Mucosa of stomach (tissue), 1 donor: Measurements from ENCODE around the gene LCE1F.

ENCODE experiments used
- H3K27me3 ChIP-seq: one replicate; pipeline ENCODE4 v1.7.0; 2013; ENCODE audit warnings: mild to moderate bottlenecking, low read length; ENCODE audit not compliant: control insufficient read depth, insufficient read depth
- H3K36me3 ChIP-seq: one replicate; pipeline ENCODE4 v1.7.0; 2013; ENCODE audit warnings: low read length; ENCODE audit not compliant: control insufficient read depth, insufficient read depth
- H3K4me1 ChIP-seq: one replicate; pipeline ENCODE4 v1.7.0; 2013; ENCODE audit warnings: mild to moderate bottlenecking, low read length; ENCODE audit not compliant: control insufficient read depth, insufficient read depth
- H3K4me3 ChIP-seq: one replicate; pipeline ENCODE4 v1.7.0; 2013; ENCODE audit warnings: low read length
- H3K9ac ChIP-seq: one replicate; pipeline ENCODE4 v1.7.0; 2013; ENCODE audit warnings: mild to moderate bottlenecking, low read length, moderate library complexity
- H3K9me3 ChIP-seq: one replicate; pipeline ENCODE4 v1.7.0; 2013; ENCODE audit warnings: mild to moderate bottlenecking, low read length, moderate library complexity; ENCODE audit not compliant: control insufficient read depth
- donor health status: Pancreatic carcinoma.

Gene LCE1F

GRCh38 chr1:152783095-152783494 lies 8.2 kb downstream of the LCE1F start:
- Histone ChIP-seq H3K4me1 (peaks cover 3% of the 10 kb centered on the region), H3K9ac (no peak overlapping the region), H3K9me3 (no peaks in the 10 kb centered on the region), H3K27me3 (no peaks in the 10 kb centered on the region), H3K4me3 (no peak overlapping the region), H3K36me3 (no peaks in the 10 kb centered on the region)

GRCh38 chr1:152786077-152786476 lies 11.1 kb downstream of the LCE1F start, which contains the start of gene LCE1E:
Gene LCE1E (plus strand): TSS chr1:152786257. CDS start chr1:152787300, 1,043 bp downstream.
- Histone ChIP-seq H3K9me3 (no peaks in the 10 kb centered on the region), H3K4me3 (no peak within 1 kb of the TSS), H3K9ac (no peak within 1 kb of the TSS), H3K4me1 (peaks cover 3% of the 10 kb centered on the region), H3K36me3 (no peaks in the 10 kb centered on the region), H3K27me3 (no peaks in the 10 kb centered on the region)

GRCh38 chr1:152795686-152796085 lies 20.7 kb downstream of the LCE1F start:
- Histone ChIP-seq H3K4me1 (no peaks in the 10 kb centered on the region), H3K9me3 (no peaks in the 10 kb centered on the region), H3K27me3 (no peaks in the 10 kb centered on the region), H3K36me3 (no peaks in the 10 kb centered on the region), H3K4me3 (no peak overlapping the region), H3K9ac (no peak overlapping the region)

DNA sequence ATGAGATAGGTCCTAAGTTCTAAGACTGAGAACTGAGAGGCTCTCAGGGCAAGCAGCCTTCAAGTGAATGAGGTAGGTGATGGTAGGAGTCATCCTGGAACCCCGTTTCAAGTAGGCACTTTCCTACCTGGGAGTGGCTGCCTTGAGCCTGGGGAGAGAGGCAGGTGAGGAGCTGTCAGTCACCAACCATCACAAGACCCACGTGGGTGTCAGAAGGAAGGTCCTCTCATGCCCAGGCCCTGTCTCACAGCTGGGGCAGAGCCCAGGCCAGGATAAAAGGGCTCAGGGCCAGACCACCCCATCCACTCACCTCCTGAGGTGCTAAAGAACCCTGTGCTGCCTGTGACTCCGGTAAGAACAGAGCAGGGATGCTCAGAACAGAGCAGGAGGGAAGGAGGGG lies 21.5 kb downstream of the LCE1F start, which contains the start of gene LCE1D:
TSS of gene LCE1D (plus strand) at position 301 of the 400 bp plus-strand sequence. CDS start 1,074 bp downstream, outside the sequence.
- Histone ChIP-seq H3K27me3 (no peaks in the 10 kb centered on the region), H3K9me3 (no peaks in the 10 kb centered on the region), H3K36me3 (no peaks in the 10 kb centered on the region), H3K4me1 (no peaks in the 10 kb centered on the region), H3K9ac (no peak within 1 kb of the TSS), H3K4me3 (no peak within 1 kb of the TSS)

DNA sequence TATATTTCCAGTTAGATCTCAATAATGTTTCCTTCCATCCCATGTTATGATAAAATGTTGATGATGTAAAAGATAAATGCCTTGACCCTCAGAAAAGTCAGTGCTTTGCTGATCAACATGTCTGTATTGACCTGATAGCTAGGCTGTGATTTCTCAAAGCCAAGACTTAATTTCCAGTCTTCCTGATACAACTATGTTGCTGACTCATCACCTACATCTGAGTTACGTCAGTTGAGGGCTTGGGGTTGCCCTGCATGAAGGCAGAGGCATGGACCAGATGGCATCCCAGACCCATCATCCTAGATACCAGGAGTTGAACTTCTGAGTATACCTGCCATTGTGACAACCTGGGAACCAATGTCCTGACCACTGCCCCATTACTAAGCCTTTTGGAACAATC lies 26.4 kb downstream of the LCE1F start:
- H3K9ac ChIP-seq: no peak overlapping the region
- H3K36me3 ChIP-seq: no peaks in the 10 kb centered on the region
- H3K9me3 ChIP-seq: no peaks in the 10 kb centered on the region
- no peaks in the 10 kb centered on the region for H3K27me3 ChIP-seq
- no peaks in the 10 kb centered on the region for H3K4me1 ChIP-seq
- H3K4me3 ChIP-seq: no peak overlapping the region

DNA sequence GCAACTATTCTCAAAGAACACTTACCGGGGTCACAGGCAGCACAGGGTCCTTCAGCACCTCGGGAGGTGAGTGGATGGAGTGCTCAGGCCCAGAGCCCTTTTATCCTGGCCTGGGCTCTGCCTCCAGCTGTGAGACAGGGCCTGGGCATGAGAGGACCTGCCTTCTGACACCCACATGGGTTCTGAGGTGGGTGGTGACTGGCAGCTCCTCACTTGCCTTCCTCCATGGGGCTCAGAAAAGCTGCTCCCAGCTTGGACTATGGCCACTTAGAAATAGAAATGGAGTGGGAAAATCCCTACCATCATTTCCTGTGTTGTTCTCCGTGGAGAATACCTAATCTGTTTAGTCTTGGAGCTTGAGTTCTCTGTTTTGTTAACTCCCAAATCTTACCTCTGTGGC lies 31.6 kb downstream of the LCE1F start, which contains the start of gene LCE1C:
TSS of gene LCE1C (minus strand) at position 76 of the 400 bp plus-strand sequence. CDS start 1,173 bp downstream, outside the sequence.
- Histone ChIP-seq H3K4me1 (no peaks in the 10 kb centered on the region), H3K4me3 (no peak within 1 kb of the TSS), H3K9ac (no peak within 1 kb of the TSS), H3K36me3 (no peaks in the 10 kb centered on the region), H3K27me3 (no peaks in the 10 kb centered on the region), H3K9me3 (no peaks in the 10 kb centered on the region)

- no peaks in the 10 kb centered on the region for H3K36me3 ChIP-seq
Observed at GRCh38 chr1:152811050-152811449, 36.1 kb downstream of the LCE1F start.

DNA sequence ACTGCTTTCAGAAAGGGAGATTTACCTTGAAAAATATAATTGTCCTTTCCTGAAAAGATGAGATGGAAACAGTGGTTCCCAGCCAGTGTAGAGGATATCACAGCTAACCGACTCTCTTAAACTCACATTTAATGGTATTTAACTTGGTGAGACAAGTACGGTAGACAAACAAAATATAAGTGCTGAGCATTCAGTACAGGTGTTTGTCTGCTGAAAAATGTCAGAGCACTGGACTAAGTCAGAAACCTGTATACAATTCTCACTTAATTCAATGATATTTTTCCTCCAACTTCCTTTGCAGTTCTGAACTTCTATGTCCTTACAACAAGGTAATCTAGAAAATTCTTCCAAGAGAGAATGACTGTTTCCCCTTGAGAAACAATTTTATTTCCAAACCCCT lies 36.7 kb downstream of the LCE1F start, which contains the start of gene LCE1B:
TSS of gene LCE1B (plus strand) at position 301 of the 400 bp plus-strand sequence. CDS start 476 bp downstream, outside the sequence.
- Histone ChIP-seq H3K9ac (no peak within 1 kb of the TSS), H3K4me1 (no peaks in the 10 kb centered on the region), H3K9me3 (no peaks in the 10 kb centered on the region), H3K27me3 (no peaks in the 10 kb centered on the region), H3K36me3 (no peaks in the 10 kb centered on the region), H3K4me3 (no peak within 1 kb of the TSS)

More at GRCh38 chr1:152811050-152811449, 36.1 kb downstream of the LCE1F start:
- H3K27me3 ChIP-seq: no peaks in the 10 kb centered on the region
- no peaks in the 10 kb centered on the region for H3K9me3 ChIP-seq
- H3K9ac ChIP-seq: no peak overlapping the region
- H3K4me1 ChIP-seq: no peaks in the 10 kb centered on the region
- H3K4me3 ChIP-seq: no peak overlapping the region

DNA sequence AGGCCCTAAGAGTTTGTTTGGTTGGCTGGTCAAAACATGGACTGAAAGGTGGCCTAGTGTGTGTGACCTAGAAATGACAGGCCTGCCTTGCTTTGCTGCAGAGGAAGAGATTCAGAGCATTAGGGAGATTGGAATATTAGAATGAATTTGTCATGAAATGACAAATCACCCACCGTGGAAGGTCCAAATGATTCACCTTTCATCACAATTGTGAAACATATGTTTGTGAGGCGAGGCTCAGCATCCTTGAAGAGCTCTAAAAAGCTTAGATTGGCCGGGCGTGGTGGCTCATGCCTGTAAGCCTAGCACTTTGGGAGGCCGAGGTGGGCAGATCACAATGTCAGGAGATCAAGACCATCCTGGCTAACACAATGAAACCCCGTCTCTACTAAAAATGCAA lies 42.4 kb downstream of the LCE1F start:
- no peaks in the 10 kb centered on the region for H3K9me3 ChIP-seq
- no peak overlapping the region for H3K9ac ChIP-seq
- no peaks in the 10 kb centered on the region for H3K4me1 ChIP-seq
- H3K4me3 ChIP-seq: no peak overlapping the region
- no peaks in the 10 kb centered on the region for H3K36me3 ChIP-seq
- H3K27me3 ChIP-seq: no peaks in the 10 kb centered on the region

DNA sequence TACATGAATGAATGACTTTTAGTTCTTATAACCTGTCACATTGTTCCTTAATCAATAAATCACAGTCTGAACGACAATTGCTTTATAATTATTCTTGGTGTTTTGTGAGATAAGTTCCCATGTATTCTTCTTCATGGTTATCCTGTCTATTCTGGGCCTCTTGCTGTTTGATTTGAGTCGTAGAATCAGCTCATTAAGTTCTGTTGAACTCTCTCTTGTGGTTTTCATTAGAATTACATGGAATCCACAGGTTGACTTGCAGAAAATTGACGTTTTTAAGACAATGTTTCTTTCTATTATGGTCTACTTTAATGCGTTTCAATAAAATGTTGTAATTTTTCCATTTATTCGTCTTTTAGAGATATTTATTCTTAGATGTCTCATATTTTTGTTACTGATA lies 48.4 kb downstream of the LCE1F start:
- Histone ChIP-seq H3K9ac (no peak overlapping the region), H3K4me3 (no peak overlapping the region), H3K4me1 (no peaks in the 10 kb centered on the region), H3K36me3 (no peaks in the 10 kb centered on the region), H3K27me3 (no peaks in the 10 kb centered on the region), H3K9me3 (no peaks in the 10 kb centered on the region)

DNA sequence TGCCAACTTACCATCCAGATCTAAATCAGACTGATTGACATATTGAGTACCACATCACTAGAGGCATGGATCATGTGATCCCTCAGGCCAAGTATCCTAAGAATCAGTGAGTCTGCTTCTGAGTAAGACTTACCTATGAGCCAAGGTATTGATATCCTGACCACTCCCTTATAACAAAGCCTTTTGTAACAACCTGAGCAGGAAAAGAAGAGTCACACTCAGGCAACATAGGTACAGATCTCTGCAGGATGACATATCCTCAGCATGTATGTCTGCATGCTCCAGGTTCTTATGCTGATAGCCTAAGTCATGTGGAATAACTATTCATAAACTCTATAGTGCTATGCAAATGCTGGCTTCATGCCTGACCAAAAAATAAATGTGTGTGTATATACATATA lies 50.0 kb downstream of the LCE1F start:
- H3K4me3 ChIP-seq: no peak overlapping the region
- H3K9me3 ChIP-seq: no peaks in the 10 kb centered on the region
- no peaks in the 10 kb centered on the region for H3K27me3 ChIP-seq
- H3K9ac ChIP-seq: no peak overlapping the region
- H3K4me1 ChIP-seq: no peaks in the 10 kb centered on the region
- H3K36me3 ChIP-seq: no peaks in the 10 kb centered on the region
